Neural cell (in vitro differentiated cells): Measurements from ENCODE around the gene KIAA1614. TPM values are rescaled to one million over a fixed set of nuclear protein-coding genes. Genes with fewer than 3 reads are reported as not detected.

Experiments used
- H2AFZ ChIP-seq: fragments of 200-600, 300-800 bp; sonication (generic), shearing (Covaris generic); 2 replicates; pipeline ENCODE4 v1.6.0; 2014; ENCODE audit warnings: low read depth, mild to moderate bottlenecking, antibody characterized with exemption, low read length, moderate library complexity
- H3F3A ChIP-seq: fragments of 200-600 bp; shearing (Covaris generic); 2 replicates; pipeline ENCODE4 v1.6.1; 2016; ENCODE audit warnings: mild to moderate bottlenecking, moderate library complexity, mixed read lengths, antibody characterized with exemption, low read length; ENCODE audit not compliant: insufficient read depth, poor library complexity, severe bottlenecking
- H3K27ac ChIP-seq: fragments of 200-600, 300-800 bp; sonication (generic), shearing (Covaris generic); 2 replicates; pipeline ENCODE4 v1.5.1; 2014; ENCODE audit warnings: mild to moderate bottlenecking, low read length, moderate library complexity
- H3K27me3 ChIP-seq: fragments of 300-800, 200-600 bp; sonication (generic), shearing (Covaris generic); 2 replicates; pipeline ENCODE4 v1.6.0; 2014; ENCODE audit warnings: mild to moderate bottlenecking, low read depth, low read length, moderate library complexity; ENCODE audit not compliant: insufficient read depth
- H3K36me3 ChIP-seq: fragments of 300-800, 200-600 bp; sonication (generic), shearing (Covaris generic); 2 replicates; pipeline ENCODE4 v1.5.1; 2014; ENCODE audit warnings: mild to moderate bottlenecking, antibody characterized with exemption, low read length, moderate library complexity; ENCODE audit not compliant: insufficient read depth
- H3K4me2 ChIP-seq: fragments of 300-800, 200-600 bp; sonication (generic), shearing (Covaris generic); 2 replicates; pipeline ENCODE4 v1.6.0; 2014; ENCODE audit warnings: mild to moderate bottlenecking, low read length
- H3K4me3 ChIP-seq: fragments of 300-800, 200-600 bp; sonication (generic), shearing (Covaris generic); 2 replicates; pipeline ENCODE4 v1.5.1; 2014; ENCODE audit warnings: mild to moderate bottlenecking, low read length, moderate library complexity
- H3K79me2 ChIP-seq: fragments of 200-600 bp; shearing (Covaris generic); replicated peaks from 2 replicates; pipeline ENCODE4 v1.6.0; 2014; ENCODE audit warnings: mild to moderate bottlenecking, low read length, moderate library complexity; ENCODE audit not compliant: insufficient read depth
- H3K9ac ChIP-seq: fragments of 300-800, 200-600 bp; sonication (generic), shearing (Covaris generic); 2 replicates; pipeline ENCODE4 v1.6.1; 2016; ENCODE audit warnings: mild to moderate bottlenecking, low read length, mixed read lengths
- H3K9me2 ChIP-seq: fragments of 200-600 bp; shearing (Covaris generic); 2 replicates; pipeline ENCODE4 v1.6.1; 2016; ENCODE audit warnings: mild to moderate bottlenecking, low read length, mixed read lengths; ENCODE audit not compliant: insufficient read depth
- H3K9me3 ChIP-seq: fragments of 200-600, 300-800 bp; sonication (generic), shearing (Covaris generic); 2 replicates; pipeline ENCODE4 v1.6.1; 2016; ENCODE audit warnings: mild to moderate bottlenecking, mixed run types, low read length, moderate library complexity, mixed read lengths
- H4K20me1 ChIP-seq: fragments of 200-600 bp; shearing (Covaris generic); 2 replicates; pipeline ENCODE4 v1.6.1; 2016; ENCODE audit warnings: mild to moderate bottlenecking, mixed run types; ENCODE audit not compliant: insufficient read depth
- CTCF ChIP-seq: fragments of 450-650 bp; IDR thresholded peaks from 2 replicates; pipeline ENCODE4 v1.5.1; 2014; ENCODE audit warnings: antibody characterized with exemption, mild to moderate bottlenecking, moderate library complexity; ENCODE audit not compliant: poor library complexity, severe bottlenecking
- EP300 ChIP-seq: fragments of 450-650 bp; conservative IDR thresholded peaks from 2 replicates; pipeline ENCODE4 v1.6.1; 2014; ENCODE audit warnings: antibody characterized with exemption, mild to moderate bottlenecking, moderate library complexity; ENCODE audit not compliant: poor library complexity, severe bottlenecking
- EZH2 ChIP-seq: fragments of 200-600, 300-800 bp; shearing (Covaris generic), sonication (generic); IDR thresholded peaks from 2 replicates; pipeline ENCODE4 v1.6.1; 2014; ENCODE audit warnings: antibody characterized with exemption, low read length, borderline replicate concordance, mild to moderate bottlenecking; ENCODE audit not compliant: insufficient read depth, poor library complexity, severe bottlenecking
- MXI1 ChIP-seq: fragments of 450-650 bp; conservative IDR thresholded peaks from 2 replicates; pipeline ENCODE4 v1.6.1; 2014; ENCODE audit warnings: antibody characterized with exemption, mild to moderate bottlenecking; ENCODE audit not compliant: poor library complexity, severe bottlenecking
- POLR2AphosphoS5 ChIP-seq: IDR thresholded peaks from 2 replicates; pipeline ENCODE4 v1.6.1; 2012
- RAD21 ChIP-seq: fragments of 450-650 bp; conservative IDR thresholded peaks from 2 replicates; pipeline ENCODE4 v1.6.1; 2014; ENCODE audit warnings: antibody characterized with exemption, mild to moderate bottlenecking, moderate library complexity
- SMC3 ChIP-seq: fragments of 450-650 bp; conservative IDR thresholded peaks from 2 replicates; pipeline ENCODE4 v1.6.1; 2014; ENCODE audit warnings: antibody characterized with exemption, mild to moderate bottlenecking, moderate library complexity; ENCODE audit not compliant: poor library complexity
- TAF1 ChIP-seq: IDR thresholded peaks from 2 replicates; pipeline ENCODE4 v1.6.1; 2012; ENCODE audit warnings: low read depth
- polyA plus RNA-seq: library from polyadenylated mRNA; depleted of rRNA; stranded (reverse); fragments of >200 nt; gene quantifications from 2 replicates; pipeline ENCODE4 v1.2.3, GENCODE V29; 2014
- TF ChIP-seq, protein P1 (sequence below): IDR thresholded peaks from 2 replicates; pipeline ENCODE4 v1.6.1; 2012; ENCODE audit warnings: borderline replicate concordance

Gene KIAA1614
- polyA plus RNA-seq, 1 donor from 2014 or later: 0.50 TPM

- Histone ChIP-seq H2AFZ (no peak overlapping the region), H3F3A (no peaks in the 10 kb centered on the region), H3K36me3 (no peaks in the 10 kb centered on the region), H4K20me1 (no peaks in the 10 kb centered on the region), H3K4me2 (no peak overlapping the region), H3K27me3 (no peaks in the 10 kb centered on the region), H3K27ac (no peak overlapping the region), H3K4me3 (no peak overlapping the region), H3K9me2 (no peaks in the 10 kb centered on the region), H3K79me2 (no peaks in the 10 kb centered on the region), H3K9me3 (no peaks in the 10 kb centered on the region), H3K9ac (no peak overlapping the region)
- no peak for TF ChIP-seq RAD21
- TF ChIP-seq EZH2: no peak
- no peak for TF ChIP-seq CTCF
- no peak for TF ChIP-seq TAF1
- TF ChIP-seq SMC3: no peak
- TF ChIP-seq POLR2AphosphoS5: no peak
- TF ChIP-seq, protein P1, sequence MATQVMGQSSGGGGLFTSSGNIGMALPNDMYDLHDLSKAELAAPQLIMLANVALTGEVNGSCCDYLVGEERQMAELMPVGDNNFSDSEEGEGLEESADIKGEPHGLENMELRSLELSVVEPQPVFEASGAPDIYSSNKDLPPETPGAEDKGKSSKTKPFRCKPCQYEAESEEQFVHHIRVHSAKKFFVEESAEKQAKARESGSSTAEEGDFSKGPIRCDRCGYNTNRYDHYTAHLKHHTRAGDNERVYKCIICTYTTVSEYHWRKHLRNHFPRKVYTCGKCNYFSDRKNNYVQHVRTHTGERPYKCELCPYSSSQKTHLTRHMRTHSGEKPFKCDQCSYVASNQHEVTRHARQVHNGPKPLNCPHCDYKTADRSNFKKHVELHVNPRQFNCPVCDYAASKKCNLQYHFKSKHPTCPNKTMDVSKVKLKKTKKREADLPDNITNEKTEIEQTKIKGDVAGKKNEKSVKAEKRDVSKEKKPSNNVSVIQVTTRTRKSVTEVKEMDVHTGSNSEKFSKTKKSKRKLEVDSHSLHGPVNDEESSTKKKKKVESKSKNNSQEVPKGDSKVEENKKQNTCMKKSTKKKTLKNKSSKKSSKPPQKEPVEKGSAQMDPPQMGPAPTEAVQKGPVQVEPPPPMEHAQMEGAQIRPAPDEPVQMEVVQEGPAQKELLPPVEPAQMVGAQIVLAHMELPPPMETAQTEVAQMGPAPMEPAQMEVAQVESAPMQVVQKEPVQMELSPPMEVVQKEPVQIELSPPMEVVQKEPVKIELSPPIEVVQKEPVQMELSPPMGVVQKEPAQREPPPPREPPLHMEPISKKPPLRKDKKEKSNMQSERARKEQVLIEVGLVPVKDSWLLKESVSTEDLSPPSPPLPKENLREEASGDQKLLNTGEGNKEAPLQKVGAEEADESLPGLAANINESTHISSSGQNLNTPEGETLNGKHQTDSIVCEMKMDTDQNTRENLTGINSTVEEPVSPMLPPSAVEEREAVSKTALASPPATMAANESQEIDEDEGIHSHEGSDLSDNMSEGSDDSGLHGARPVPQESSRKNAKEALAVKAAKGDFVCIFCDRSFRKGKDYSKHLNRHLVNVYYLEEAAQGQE: no peak
- TF ChIP-seq EP300: no peak
- no peak for TF ChIP-seq MXI1
Measured at GRCh38 chr1:180921891-180922630, 9.4 kb downstream of the KIAA1614 start.

DNA sequence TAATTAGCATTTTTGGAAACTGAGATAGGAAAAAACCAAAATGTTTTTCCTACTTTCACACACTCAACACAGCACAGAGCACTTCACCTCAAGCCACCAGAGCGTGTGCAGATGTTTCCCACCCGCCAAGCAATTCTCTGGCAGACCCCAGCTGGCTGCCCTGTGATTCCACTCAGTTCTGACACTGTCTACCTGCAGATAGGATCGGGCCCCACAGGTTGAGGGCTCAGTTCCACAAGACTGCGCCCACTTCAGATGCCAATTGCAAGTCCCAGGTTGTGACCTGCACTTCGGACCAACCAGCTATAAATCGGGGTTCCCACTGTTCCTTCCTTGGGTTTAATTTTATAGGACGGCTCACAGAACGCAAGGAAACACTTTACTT, 9.9 kb downstream of the KIAA1614 start:
- no peak overlapping the region for H3K4me2 ChIP-seq
- no peaks in the 10 kb centered on the region for H3K36me3 ChIP-seq
- no peaks in the 10 kb centered on the region for H3K9me2 ChIP-seq
- TF ChIP-seq CTCF (no peak), RAD21 (no peak), EZH2 (no peak), EP300 (no peak), TAF1 (no peak), POLR2AphosphoS5 (no peak), SMC3 (no peak), MXI1 (no peak)
- TF ChIP-seq, protein P1: no peak
- no peaks in the 10 kb centered on the region for H4K20me1 ChIP-seq
- no peak overlapping the region for H3K9ac ChIP-seq
- no peaks in the 10 kb centered on the region for H3K27me3 ChIP-seq
- H3K4me3 ChIP-seq: no peak overlapping the region
- H3K27ac ChIP-seq: no peak overlapping the region
- no peaks in the 10 kb centered on the region for H3K9me3 ChIP-seq
- no peaks in the 10 kb centered on the region for H3F3A ChIP-seq
- H3K79me2 ChIP-seq: no peaks in the 10 kb centered on the region
- H2AFZ ChIP-seq: no peak overlapping the region
